Muscle layer of colon (tissue), 2 donors: ENCODE data around the gene CES3.

Experiments
- H3K27ac ChIP-seq: one replicate; pipeline ENCODE4 v1.7.0; 2013; ENCODE audit warnings: low read depth, mild to moderate bottlenecking, low read length, moderate library complexity
- H3K27me3 ChIP-seq, 2 donors: one replicate each; pipeline ENCODE4 v1.7.0; 2013; ENCODE audit warnings: low read length in 2 of 2, mild to moderate bottlenecking in 2 of 2; ENCODE audit not compliant: insufficient read depth in 2 of 2, control insufficient read depth in 1 of 2
- H3K36me3 ChIP-seq: one replicate; pipeline ENCODE4 v1.7.0; 2013; ENCODE audit warnings: mild to moderate bottlenecking, low read length; ENCODE audit not compliant: insufficient read depth
- H3K4me1 ChIP-seq: one replicate; pipeline ENCODE4 v1.7.0; 2013; ENCODE audit warnings: mild to moderate bottlenecking, low read length; ENCODE audit not compliant: insufficient read depth
- H3K4me3 ChIP-seq, 2 donors: one replicate each; pipeline ENCODE4 v1.7.0; 2013; ENCODE audit warnings: low read length in 2 of 2, low read depth in 1 of 2, mild to moderate bottlenecking in 1 of 2, moderate library complexity in 1 of 2
- H3K9ac ChIP-seq: one replicate; pipeline ENCODE4 v1.7.0; 2013; ENCODE audit warnings: low read length
- H3K9me3 ChIP-seq: one replicate; pipeline ENCODE4 v1.7.0; 2013; ENCODE audit warnings: mild to moderate bottlenecking, low read length
- donor health status: abdominal sarcoma.
- donor health status: Adenocarcinoma of cecum.

The CES3 gene

GRCh38 chr16:67016143-67016542 is 55.1 kb downstream of the CES3 start:
- Histone ChIP-seq H3K9me3 (no peaks in the 10 kb centered on the region), H3K4me1 (peaks cover 8% of the 10 kb centered on the region), H3K4me3 (no peak overlapping the region), H3K9ac (no peak overlapping the region), H3K27ac (no peak overlapping the region), H3K27me3 (peaks cover 0 to 9% of the 10 kb centered on the region in 2 donors), H3K36me3 (no peaks in the 10 kb centered on the region)

GRCh38 chr16:67016681-67017420 is 55.8 kb downstream of the CES3 start:
- no peak overlapping the region for H3K9ac ChIP-seq

GRCh38 chr16:67017421-67017750 is 56.3 kb downstream of the CES3 start:
- Histone ChIP-seq H3K36me3 (no peaks in the 10 kb centered on the region), H3K27me3 (peaks cover 0 to 9% of the 10 kb centered on the region in 2 donors), H3K9ac (no peak overlapping the region), H3K9me3 (no peaks in the 10 kb centered on the region), H3K4me3 (no peak overlapping the region), H3K27ac (no peak overlapping the region), H3K4me1 (peaks cover 8% of the 10 kb centered on the region)

More at GRCh38 chr16:67016681-67017420, 55.8 kb downstream of the CES3 start:
- Histone ChIP-seq H3K9me3 (no peaks in the 10 kb centered on the region), H3K4me3 (no peak overlapping the region), H3K36me3 (no peaks in the 10 kb centered on the region), H3K27me3 (peaks cover 0 to 9% of the 10 kb centered on the region in 2 donors), H3K4me1 (peaks cover 8% of the 10 kb centered on the region), H3K27ac (no peak overlapping the region)

GRCh38 chr16:67017810-67018488 is 56.9 kb downstream of the CES3 start:
- no peak overlapping the region for H3K27ac ChIP-seq
- peaks cover 8% of the 10 kb centered on the region for H3K4me1 ChIP-seq
- peaks cover 0 to 9% of the 10 kb centered on the region in 2 donors for H3K27me3 ChIP-seq
- no peak overlapping the region for H3K4me3 ChIP-seq
- H3K9me3 ChIP-seq, result no peaks in the 10 kb centered on the region
- no peak overlapping the region for H3K9ac ChIP-seq
- no peaks in the 10 kb centered on the region for H3K36me3 ChIP-seq

DNA sequence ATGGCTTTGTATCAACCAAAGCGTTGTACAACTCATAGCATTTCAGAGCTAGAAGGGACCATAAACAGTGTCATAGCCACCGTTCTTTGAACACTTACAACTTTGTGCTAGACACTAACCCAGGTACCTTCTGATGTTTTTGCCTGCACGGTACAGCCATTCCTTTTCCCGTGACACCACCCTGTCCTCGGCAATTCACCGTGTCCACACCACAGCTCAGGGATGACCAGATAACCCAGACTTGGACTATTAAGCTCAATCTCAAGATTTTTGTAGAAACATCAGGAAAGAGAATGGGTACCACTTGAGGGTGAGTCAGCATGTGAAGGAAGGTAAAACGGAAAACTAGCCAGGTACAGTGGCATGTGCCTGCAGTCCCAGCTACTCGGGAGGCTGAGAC is 58.1 kb downstream of the CES3 start:
- Histone ChIP-seq H3K9me3 (no peaks in the 10 kb centered on the region), H3K36me3 (no peaks in the 10 kb centered on the region), H3K9ac (no peak overlapping the region), H3K27me3 (no peaks in the 10 kb centered on the region), H3K4me1 (no peaks in the 10 kb centered on the region), H3K27ac (no peak overlapping the region), H3K4me3 (no peak overlapping the region)

DNA sequence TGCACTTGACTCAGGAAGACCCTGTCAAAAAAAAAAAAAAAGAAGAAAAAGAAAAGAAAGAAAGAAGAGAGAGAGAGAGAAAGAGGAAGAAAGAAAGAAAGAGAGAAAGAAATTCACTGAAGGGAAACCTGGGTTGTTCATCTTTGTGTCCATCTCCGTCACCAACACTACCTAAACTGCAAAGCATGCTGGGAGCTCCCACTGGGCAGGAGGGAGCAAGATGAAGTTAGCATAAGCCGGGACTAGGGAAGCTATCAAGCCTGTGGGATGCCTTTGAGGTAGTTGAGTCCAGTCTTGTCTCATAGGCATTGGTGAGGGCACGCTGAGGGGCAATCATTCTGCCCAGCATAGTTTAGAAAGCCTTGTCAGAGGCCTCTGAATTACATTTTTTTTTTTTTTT is 60.3 kb downstream of the CES3 start:
- H3K4me1 ChIP-seq, result no peaks in the 10 kb centered on the region
- H3K36me3 ChIP-seq, result no peaks in the 10 kb centered on the region
- no peak overlapping the region for H3K4me3 ChIP-seq
- H3K9me3 ChIP-seq, result no peaks in the 10 kb centered on the region
- no peak overlapping the region for H3K9ac ChIP-seq
- no peaks in the 10 kb centered on the region for H3K27me3 ChIP-seq
- no peak overlapping the region for H3K27ac ChIP-seq

DNA sequence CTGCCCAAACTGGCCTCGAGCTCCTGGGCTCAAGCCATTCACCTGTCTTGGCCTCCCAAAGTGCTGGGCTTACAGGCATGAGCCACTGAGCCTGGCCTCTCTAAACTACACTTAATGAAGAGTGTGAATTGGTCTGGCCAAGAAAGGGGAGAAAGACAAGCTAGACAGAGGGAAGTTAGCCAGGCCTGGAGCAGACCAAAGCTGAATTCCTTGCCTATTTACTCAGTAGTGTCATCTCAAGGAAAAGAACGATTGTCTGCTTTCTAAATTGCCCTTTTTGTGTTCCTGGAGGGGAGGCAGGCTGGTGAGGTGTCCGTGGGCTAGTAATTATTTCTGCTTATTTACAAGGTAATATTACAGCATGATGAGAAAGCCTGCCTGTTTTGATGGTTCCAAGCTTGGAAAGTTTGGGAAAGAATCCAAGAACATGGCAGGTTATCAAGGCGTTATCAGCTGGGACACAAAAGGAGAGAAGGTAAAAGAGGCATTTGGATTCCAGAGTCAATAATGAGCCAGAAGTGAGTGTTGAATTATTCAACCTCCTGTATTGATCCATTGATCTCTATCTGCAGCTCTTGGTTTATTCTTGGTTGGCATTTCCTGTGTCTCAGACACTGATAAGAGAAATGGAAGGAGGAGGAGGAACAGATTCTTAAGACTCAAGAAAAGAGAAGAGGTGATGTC is 61.6 kb downstream of the CES3 start:
- H3K4me3 ChIP-seq, result no peak overlapping the region
- H3K27ac ChIP-seq, result no peak overlapping the region
- H3K36me3 ChIP-seq, result no peaks in the 10 kb centered on the region
- no peak overlapping the region for H3K9ac ChIP-seq
- H3K27me3 ChIP-seq, result no peaks in the 10 kb centered on the region
- no peaks in the 10 kb centered on the region for H3K9me3 ChIP-seq
- H3K4me1 ChIP-seq, result no peaks in the 10 kb centered on the region

DNA sequence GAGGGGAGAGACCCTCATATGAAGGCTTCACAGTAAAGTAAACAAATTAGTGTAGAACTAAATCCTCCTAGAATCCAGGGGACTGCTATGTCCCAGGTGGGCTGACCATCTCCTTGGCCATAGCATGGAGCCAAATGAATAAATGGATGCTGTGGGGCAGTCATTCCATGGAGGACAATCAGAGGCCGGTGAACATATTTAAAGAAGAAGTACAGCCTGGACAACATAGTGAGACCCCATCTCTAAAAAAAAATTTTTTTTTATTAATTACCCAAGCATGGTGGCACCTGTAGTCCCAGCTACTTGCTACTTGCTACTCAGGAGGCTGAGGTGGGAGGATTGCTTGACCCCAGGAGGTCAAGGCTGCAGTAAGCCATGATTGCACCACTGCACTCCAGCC is 62.6 kb downstream of the CES3 start:
- no peaks in the 10 kb centered on the region for H3K36me3 ChIP-seq
- no peaks in the 10 kb centered on the region for H3K27me3 ChIP-seq
- H3K9me3 ChIP-seq, result no peaks in the 10 kb centered on the region
- no peak overlapping the region for H3K4me3 ChIP-seq
- no peak overlapping the region for H3K27ac ChIP-seq
- no peak overlapping the region for H3K9ac ChIP-seq
- H3K4me1 ChIP-seq, result peaks cover 7% of the 10 kb centered on the region
